H9 (cell line): Measurements from ENCODE around the gene PRRG3. TPM values are rescaled to one million over a fixed set of nuclear protein-coding genes. Genes with fewer than 3 reads are reported as not detected.
A peak's percentile ranks its signal among the peaks of the same experiment; 100 is the strongest.

Experiments used
- DNase-seq: peaks from one replicate; pipeline ENCODE4 v3.0.0-alpha.2; 2017
- H2AFZ ChIP-seq: one replicate; pipeline ENCODE4 v1.6.1; 2013; ENCODE audit warnings: mild to moderate bottlenecking, low read length, control low read depth, moderate library complexity
- H2AK5ac ChIP-seq: 2 replicates; pipeline ENCODE4 v1.6.1; 2013; ENCODE audit warnings: low read length, control low read depth, mixed read lengths; ENCODE audit not compliant: insufficient read length
- H2BK120ac ChIP-seq: one replicate; pipeline ENCODE4 v1.6.1; 2013; ENCODE audit warnings: low read depth, mild to moderate bottlenecking, low read length, control low read depth, inconsistent platforms; ENCODE audit not compliant: poor library complexity, severe bottlenecking
- H2BK12ac ChIP-seq: 2 replicates; pipeline ENCODE4 v1.6.1; 2013; ENCODE audit warnings: low read length, control low read depth, mixed read lengths, low read depth; ENCODE audit not compliant: insufficient read length
- H2BK15ac ChIP-seq: 2 replicates; pipeline ENCODE4 v1.6.1; 2013; ENCODE audit warnings: low read depth, low read length, control low read depth
- H2BK20ac ChIP-seq: one replicate; pipeline ENCODE4 v1.6.1; 2013; ENCODE audit warnings: low read depth, mild to moderate bottlenecking, low read length, control low read depth, inconsistent platforms; ENCODE audit not compliant: poor library complexity, severe bottlenecking
- H2BK5ac ChIP-seq: 2 replicates; pipeline ENCODE4 v1.6.1; 2013; ENCODE audit warnings: low read length, control low read depth, mixed read lengths; ENCODE audit not compliant: insufficient read length
- H3K14ac ChIP-seq: 2 replicates; pipeline ENCODE4 v1.6.1; 2013; ENCODE audit warnings: low read length, control low read depth; ENCODE audit not compliant: insufficient read depth
- H3K18ac ChIP-seq: 2 replicates; pipeline ENCODE4 v1.6.1; 2013; ENCODE audit warnings: low read depth, mild to moderate bottlenecking, mixed read lengths, low read length, control low read depth; ENCODE audit not compliant: insufficient read length
- H3K23ac ChIP-seq: 2 replicates; pipeline ENCODE4 v1.6.1; 2013; ENCODE audit warnings: low read length, control low read depth, mixed read lengths, low read depth; ENCODE audit not compliant: insufficient read length
- H3K23me2 ChIP-seq: 2 replicates; pipeline ENCODE4 v1.6.1; 2013; ENCODE audit warnings: low read depth, mild to moderate bottlenecking, mixed read lengths, low read length, control low read depth; ENCODE audit not compliant: insufficient read length, poor library complexity, severe bottlenecking
- H3K27ac ChIP-seq: 2 replicates; pipeline ENCODE4 v1.5.1; 2013; ENCODE audit warnings: low read length, control low read depth, mixed read lengths, low read depth; ENCODE audit not compliant: insufficient read length
- H3K27me3 ChIP-seq: 2 replicates; pipeline ENCODE4 v1.6.1; 2013; ENCODE audit warnings: low read length, control low read depth, inconsistent platforms; ENCODE audit not compliant: insufficient read depth
- H3K4ac ChIP-seq: 2 replicates; pipeline ENCODE4 v1.6.1; 2013; ENCODE audit warnings: low read depth, mild to moderate bottlenecking, control low read depth, inconsistent platforms, low read length, moderate library complexity
- H3K4me1 ChIP-seq: 2 replicates; pipeline ENCODE4 v1.6.1; 2013; ENCODE audit warnings: low read length, control low read depth, inconsistent platforms; ENCODE audit not compliant: insufficient read depth
- H3K4me2 ChIP-seq: 2 replicates; pipeline ENCODE4 v1.6.1; 2013; ENCODE audit warnings: low read length, control low read depth, mixed read lengths; ENCODE audit not compliant: insufficient read length, insufficient read depth
- H3K56ac ChIP-seq: 2 replicates; pipeline ENCODE4 v1.6.1; 2013; ENCODE audit warnings: low read depth, mild to moderate bottlenecking, mixed read lengths, low read length, control low read depth; ENCODE audit not compliant: insufficient read length
- H3K79me1 ChIP-seq: 2 replicates; pipeline ENCODE4 v1.6.1; 2013; ENCODE audit warnings: low read depth, mild to moderate bottlenecking, moderate library complexity, low read length, control low read depth, inconsistent platforms; ENCODE audit not compliant: insufficient read depth, poor library complexity, severe bottlenecking
- H3K79me2 ChIP-seq: 2 replicates; pipeline ENCODE4 v1.6.1; 2013; ENCODE audit warnings: low read length, control low read depth, inconsistent platforms; ENCODE audit not compliant: insufficient read depth
- H3K9ac ChIP-seq: 2 replicates; pipeline ENCODE4 v1.6.1; 2013; ENCODE audit warnings: low read length, control low read depth, mixed read lengths; ENCODE audit not compliant: insufficient read length; ENCODE audit errors: extremely low read depth
- H3K9me3 ChIP-seq: one replicate; pipeline ENCODE4 v1.6.1; 2013; ENCODE audit warnings: low read depth, low read length, inconsistent platforms; ENCODE audit not compliant: control insufficient read depth
- H3T11ph ChIP-seq: one replicate; pipeline ENCODE4 v1.6.1; 2013; ENCODE audit warnings: mild to moderate bottlenecking, low read length, control low read depth, inconsistent platforms
- H4K20me1 ChIP-seq: one replicate; pipeline ENCODE4 v1.6.1; 2013; ENCODE audit not compliant: control insufficient read depth, insufficient read length, insufficient read depth
- H4K5ac ChIP-seq: 2 replicates; pipeline ENCODE4 v1.6.1; 2013; ENCODE audit warnings: low read depth, mild to moderate bottlenecking, mixed read lengths, low read length, control low read depth; ENCODE audit not compliant: insufficient read length
- H4K8ac ChIP-seq: replicated peaks from 2 replicates; pipeline ENCODE4 v1.6.1; 2013; ENCODE audit warnings: low read length, control low read depth, mixed read lengths, low read depth; ENCODE audit not compliant: insufficient read length
- H4K91ac ChIP-seq: 2 replicates; pipeline ENCODE4 v1.6.1; 2013; ENCODE audit warnings: low read depth, mild to moderate bottlenecking, moderate library complexity, mixed read lengths, low read length, control low read depth; ENCODE audit not compliant: insufficient read length
- H3K27ac Mint-ChIP-seq, 3 experiments: 2 replicates in 2 of 3; 3 replicates in 1 of 3; pipeline ENCODE4 v1.8.0; 2020 to 2021; ENCODE audit warnings: mixed read lengths in 3 of 3, mild to moderate bottlenecking in 1 of 3, moderate library complexity in 1 of 3
- H3K27me3 Mint-ChIP-seq: 2 replicates; pipeline ENCODE4 v1.8.0; 2021; ENCODE audit warnings: low read depth, mild to moderate bottlenecking, moderate library complexity, mixed read lengths
- H3K36me3 Mint-ChIP-seq, 3 experiments: 2 replicates in 2 of 3; 3 replicates in 1 of 3; pipeline ENCODE4 v1.8.0; 2020 to 2021; ENCODE audit warnings: low read depth in 3 of 3, mixed read lengths in 3 of 3; ENCODE audit not compliant: insufficient read depth in 1 of 3
- H3K4me1 Mint-ChIP-seq, 2 experiments: 2 replicates each; pipeline ENCODE4 v1.8.0; 2020; ENCODE audit warnings: mixed read lengths in 2 of 2
- H3K4me3 Mint-ChIP-seq, 2 experiments: 2 replicates in 1 of 2; 3 replicates in 1 of 2; pipeline ENCODE4 v1.8.0; 2020 to 2021; ENCODE audit warnings: mild to moderate bottlenecking in 2 of 2, mixed read lengths in 2 of 2, moderate library complexity in 1 of 2
- H3K9me3 Mint-ChIP-seq, 2 experiments: 2 replicates in 1 of 2; 3 replicates in 1 of 2; pipeline ENCODE4 v1.8.0; 2020; ENCODE audit warnings: mild to moderate bottlenecking in 2 of 2, mixed read lengths in 2 of 2, moderate library complexity in 1 of 2
- CTCF ChIP-seq: fragments of 200-600 bp; sonication (generic); conservative IDR thresholded peaks from 3 replicates; pipeline ENCODE4 v1.8.0; 2021; ENCODE audit warnings: antibody characterized with exemption, mild to moderate bottlenecking
- WGBS: extraction: QIAGEN DNeasy Blood & Tissue Kit; methylation state at CpG from one replicate; pipeline ENCODE4 v1.1.7; 2013; ENCODE audit warnings: missing lambda C conversion rate, low lambda C conversion rate, mixed read lengths; ENCODE audit not compliant: insufficient read length; ENCODE audit errors: extremely low coverage; 5-methylcytosine and 5-hydroxymethylcytosine counted together
- total RNA-seq: library from RNA; stranded (reverse); gene quantifications from 2 replicates; pipeline ENCODE4 v1.2.1, GENCODE V29; 2021

PRRG3 gene
- total RNA-seq, 1 experiment from 2014 or later: 4.9 TPM

- H2AK5ac ChIP-seq: no peak overlapping the region
- H2AFZ ChIP-seq: no peak overlapping the region
- no peak overlapping the region for H3K18ac ChIP-seq
- Mint-ChIP-seq H3K9me3 (peaks cover 59 to 60% of the 10 kb centered on the region in 2 experiments), H3K36me3 (peaks cover 0 to 2% (median 0%) of the 10 kb centered on the region in 3 experiments; a peak in 2 of 7 replicates), H3K27me3 (peaks cover 8% of the 10 kb centered on the region), H3K4me1 (peaks cover 13 to 19% of the 10 kb centered on the region in 2 experiments), H3K4me3 (no peak overlapping the region), H3K27ac (no peak overlapping the region)
- H4K91ac ChIP-seq: no peak overlapping the region
- no peaks in the 10 kb centered on the region for H4K20me1 ChIP-seq
- H3K9me3 ChIP-seq: peaks cover 39% of the 10 kb centered on the region
- H3K56ac ChIP-seq: no peak overlapping the region
- no peak overlapping the region for H2BK12ac ChIP-seq
- H2BK20ac ChIP-seq: no peak overlapping the region
- no CpG with 5 or more reads among the region's 3 CpGs for WGBS
- no peak overlapping the region for H4K5ac ChIP-seq
- H2BK5ac ChIP-seq: no peak overlapping the region
- peak; percentile 70 for TF ChIP-seq CTCF
- H2BK120ac ChIP-seq: no peak overlapping the region
- no peak overlapping the region for H3K14ac ChIP-seq
- no peak overlapping the region for H2BK15ac ChIP-seq
- H3K79me2 ChIP-seq: no peaks in the 10 kb centered on the region
- H3K4ac ChIP-seq: no peak overlapping the region
- no peak overlapping the region for H4K8ac ChIP-seq
- no peak overlapping the region for H3K27ac ChIP-seq
- peak; percentile 55 for DNase-seq
- no peak overlapping the region for H3K4me2 ChIP-seq
- H3K23ac ChIP-seq: no peak overlapping the region
- no peaks in the 10 kb centered on the region for H3K79me1 ChIP-seq
- H3K9ac ChIP-seq: no peak overlapping the region
- no peaks in the 10 kb centered on the region for H3K27me3 ChIP-seq
- H3T11ph ChIP-seq: no peak overlapping the region
- no peaks in the 10 kb centered on the region; the same call in 1 of the 2 replicates for H3K4me1 ChIP-seq
- no peaks in the 10 kb centered on the region for H3K23me2 ChIP-seq
Measured at GRCh38 chrX:151713849-151714248, 18.6 kb downstream of the PRRG3 start.
